NCI-H1105 (cell line): Measurements from ENCODE around the gene SLC6A9.

Experiments used
- DNase-seq: peaks from one replicate; lab custom pipeline; 2025; lab: John Stamatoyannopoulos, UW

The SLC6A9 gene

GRCh38 chr1:44048532-44049215 lies 17.4 kb upstream of the SLC6A9 start:
- DNase-seq = no peak

- DNase-seq = no peak
Observed at GRCh38 chr1:44047131-44047530, 15.9 kb upstream of the SLC6A9 start.

DNA sequence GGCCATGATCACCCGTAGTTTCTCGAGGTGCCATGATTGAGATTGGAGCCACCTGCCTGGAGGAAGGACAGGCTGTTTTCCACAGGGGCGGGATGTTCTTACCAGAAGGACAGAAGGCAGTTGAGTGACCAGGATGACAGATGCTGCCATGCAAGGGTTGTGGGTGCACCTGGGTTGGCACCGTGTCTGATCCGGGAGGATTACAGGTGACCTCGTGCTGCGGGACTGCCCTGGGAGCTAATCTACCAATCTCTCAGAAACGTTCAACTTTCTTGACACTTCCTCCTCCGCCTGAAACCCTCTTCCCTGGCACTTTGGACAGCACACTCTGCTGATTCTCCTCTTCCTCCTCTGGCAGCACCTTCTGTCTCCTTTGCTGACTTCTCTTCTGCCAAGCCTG lies 13.8 kb upstream of the SLC6A9 start:
- no peak for DNase-seq

GRCh38 chr1:44044071-44044801 lies 13.0 kb upstream of the SLC6A9 start:
- no peak for DNase-seq

- DNase-seq = no peak
Observed at GRCh38 chr1:44043176-44044070, 12.2 kb upstream of the SLC6A9 start.

DNA sequence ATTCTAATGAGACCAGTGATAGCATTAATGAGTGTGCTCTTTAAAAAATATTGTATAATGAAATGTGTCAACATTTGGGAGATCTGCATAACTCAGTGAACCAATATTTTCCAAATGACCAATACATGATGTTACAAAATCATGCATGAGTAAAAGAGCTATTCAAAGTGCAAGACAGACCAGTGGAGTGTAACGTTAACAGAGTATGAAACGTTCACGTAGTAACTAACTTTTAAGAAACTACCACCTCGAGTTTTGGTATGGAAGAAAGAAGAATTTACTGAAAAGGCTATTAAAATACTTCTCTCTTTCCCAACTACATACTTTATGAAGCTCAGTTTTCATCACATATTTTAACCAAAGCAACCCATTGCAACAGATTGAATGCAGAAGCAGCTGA lies 9.6 kb upstream of the SLC6A9 start:
- DNase-seq = no peak

GRCh38 chr1:44040418-44040817 lies 9.2 kb upstream of the SLC6A9 start:
- DNase-seq = no peak

DNA sequence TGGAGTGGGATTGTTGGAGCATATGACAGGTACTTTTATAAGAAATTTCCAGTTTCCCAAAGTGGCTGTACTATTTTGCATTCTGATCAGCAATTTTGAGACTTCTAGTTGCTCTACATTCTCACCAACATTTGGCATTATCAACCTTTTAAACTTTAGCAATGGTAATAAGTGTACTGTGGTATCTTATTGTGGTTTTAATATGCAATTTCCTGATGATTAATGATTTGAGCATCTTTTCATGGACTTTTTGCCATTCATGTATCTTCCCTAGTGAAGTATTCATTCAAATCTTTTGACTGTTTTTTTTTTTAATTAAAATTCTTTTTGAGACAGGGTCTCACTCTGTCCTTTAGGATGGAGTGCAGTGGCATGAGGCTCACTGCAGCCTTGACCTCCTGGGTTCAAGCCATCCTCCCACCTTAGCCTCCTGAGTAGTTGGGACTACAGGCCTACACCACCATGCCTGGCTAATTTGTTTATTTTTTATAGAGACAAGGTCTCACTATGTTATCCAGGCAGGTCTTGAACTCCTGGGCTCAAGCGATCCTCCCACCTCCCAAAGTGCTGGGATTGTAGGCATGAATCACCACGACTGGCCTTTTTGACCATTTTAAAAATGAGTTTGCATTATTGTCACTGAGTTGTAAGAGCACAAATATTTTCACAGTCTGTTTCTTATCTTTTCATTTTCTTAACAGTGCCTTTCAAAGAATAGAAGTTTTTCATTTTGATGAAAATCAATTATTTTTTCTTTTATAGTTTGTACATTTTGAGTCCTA lies 7.8 kb upstream of the SLC6A9 start:
- DNase-seq = no peak

- DNase-seq = no peak
Observed at GRCh38 chr1:44037154-44037553, 5.9 kb upstream of the SLC6A9 start.

DNA sequence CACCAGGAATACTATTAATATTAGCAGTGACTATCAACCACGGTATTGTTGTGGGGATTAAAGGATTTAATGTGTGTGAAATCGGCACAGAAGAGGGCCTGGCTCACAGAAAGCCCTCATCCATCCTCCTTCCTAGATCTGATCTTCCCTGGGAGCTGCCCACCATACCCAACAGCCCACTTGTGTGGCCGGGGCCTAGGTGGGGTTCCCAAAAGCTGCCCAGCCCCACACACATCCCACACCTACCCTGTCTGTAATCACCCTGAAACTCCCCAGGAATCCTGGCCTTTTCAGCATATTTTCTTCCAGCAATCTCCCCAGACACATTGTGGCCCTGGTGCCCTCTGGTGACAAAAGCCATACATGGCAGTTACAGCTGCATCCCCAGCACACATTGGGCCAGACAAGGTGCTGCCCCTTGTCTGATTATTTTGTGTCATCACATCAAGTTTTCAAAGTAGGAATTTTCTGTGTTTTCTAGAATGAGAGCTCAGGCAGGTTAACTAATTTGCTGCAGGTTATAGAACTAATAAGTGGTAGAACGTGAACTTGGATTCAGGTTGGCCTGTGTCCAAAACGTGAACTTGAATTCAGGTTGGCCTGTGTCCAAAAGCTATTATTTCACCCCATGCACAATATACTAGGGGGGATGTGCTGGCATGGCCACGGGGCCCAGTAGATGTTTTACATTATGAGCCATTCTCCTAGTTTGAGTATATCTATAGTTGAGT lies 5.3 kb upstream of the SLC6A9 start:
- peak; percentile 85 for DNase-seq

GRCh38 chr1:44035726-44036408 lies 4.6 kb upstream of the SLC6A9 start:
- DNase-seq = no peak

DNA sequence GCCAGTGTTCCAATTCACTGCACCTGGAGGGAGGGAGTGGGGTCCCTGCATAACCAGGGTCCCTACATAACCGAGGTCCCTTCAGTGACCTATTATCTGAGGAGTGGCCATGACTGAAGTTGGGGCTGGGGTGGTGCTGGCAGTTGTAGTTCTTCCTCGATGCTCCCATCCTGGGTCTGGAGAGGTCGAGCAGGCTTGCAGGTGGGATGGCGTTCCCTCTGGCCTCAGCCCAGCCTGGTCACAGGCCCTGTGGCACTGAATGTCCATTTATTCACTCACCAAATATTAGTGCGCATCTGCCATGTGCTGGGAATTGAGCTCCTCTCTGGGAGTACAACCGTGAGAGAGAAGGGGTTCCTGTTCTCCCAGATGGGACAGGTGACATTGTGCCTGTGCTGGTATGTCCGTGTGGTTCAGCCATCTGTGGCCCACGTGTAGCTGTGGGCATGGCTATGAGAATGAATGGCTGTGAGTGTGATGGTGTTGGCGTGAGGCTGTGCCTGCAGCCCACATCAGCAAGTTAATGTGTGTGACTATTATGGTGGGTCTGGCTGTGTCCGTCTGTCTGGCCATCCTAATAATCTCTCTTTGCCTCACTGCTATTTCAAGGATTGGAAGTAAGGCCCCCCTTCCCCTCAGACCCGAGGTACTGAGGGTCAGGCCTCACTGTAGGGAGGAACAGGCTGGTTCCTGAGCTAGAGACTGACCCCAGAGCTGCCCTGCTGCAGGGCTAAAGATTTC lies 3.9 kb upstream of the SLC6A9 start:
- no peak for DNase-seq

DNA sequence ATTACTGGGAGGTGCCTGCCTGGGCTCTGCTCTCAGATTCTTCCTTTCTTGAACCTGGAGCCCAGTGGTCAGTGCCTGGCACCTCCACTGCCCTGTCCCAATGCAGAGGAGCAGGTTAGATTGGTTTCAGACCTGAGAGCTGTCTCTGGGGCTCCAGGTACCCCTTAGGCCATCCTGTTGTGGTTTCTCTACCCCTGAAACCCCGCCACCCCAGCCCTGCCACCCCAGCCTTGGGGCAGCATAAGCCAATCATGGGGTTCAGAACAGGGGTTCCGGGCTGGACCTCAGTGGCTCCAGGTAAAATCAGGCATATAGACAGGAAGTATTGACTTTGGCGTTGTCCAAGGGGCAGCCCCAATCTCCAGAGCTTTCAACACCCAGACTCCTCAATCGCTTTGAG lies 3.2 kb upstream of the SLC6A9 start:
- DNase-seq = no peak

GRCh38 chr1:44033756-44034155 lies 2.5 kb upstream of the SLC6A9 start:
- DNase-seq = no peak

GRCh38 chr1:44033041-44033575 lies 1.8 kb upstream of the SLC6A9 start:
- DNase-seq = no peak

- no peak for DNase-seq
Observed at GRCh38 chr1:44032170-44032790, 1.0 kb upstream of the SLC6A9 start.

GRCh38 chr1:44030605-44031251 lies 534 bp downstream of the SLC6A9 start:
- DNase-seq = peak; percentile 40

- peak; percentile 77 for DNase-seq
Observed at GRCh38 chr1:44029911-44030604, 1.2 kb downstream of the SLC6A9 start.
